Activated CD4-positive, alpha-beta T cell treated with anti-CD3 and anti-CD28 coated beads, Interleukin-2, amount 10 ng/mL, durations not matched to agents 7 days and 5 days (primary cell): Measurements from ENCODE around the gene SCNN1A. TPM values are rescaled to one million over a fixed set of nuclear protein-coding genes. Genes with fewer than 3 reads are reported as not detected.

ENCODE experiments used
- CTCF ChIA-PET: fragments of 350-600 bp; sonication (Branson Sonifier 250); formaldehyde crosslinking; loops from one replicate; lab custom pipeline; 2021; ENCODE audit warnings: antibody characterized with exemption; lab: Charles Lee
- POLR2A ChIA-PET: fragments of 350-600 bp; sonication (Branson Sonifier 250); formaldehyde crosslinking; loops from one replicate; lab custom pipeline; 2021; ENCODE audit warnings: antibody characterized with exemption; lab: Charles Lee
- DNase-seq: peaks from one replicate; pipeline ENCODE4 v3.0.0-alpha.2; 2020
- H3K27ac Mint-ChIP-seq: one replicate; pipeline ENCODE4 v1.8.0; 2021; ENCODE audit warnings: mild to moderate bottlenecking, moderate library complexity, mixed read lengths
- H3K27me3 Mint-ChIP-seq: one replicate; pipeline ENCODE4 v1.8.0; 2021; ENCODE audit warnings: mixed read lengths
- H3K36me3 Mint-ChIP-seq: one replicate; pipeline ENCODE4 v1.8.0; 2021; ENCODE audit warnings: low read depth, mixed read lengths
- H3K4me1 Mint-ChIP-seq: one replicate; pipeline ENCODE4 v1.8.0; 2021; ENCODE audit warnings: mixed read lengths
- H3K4me3 Mint-ChIP-seq: one replicate; pipeline ENCODE4 v1.8.0; 2021; ENCODE audit warnings: mild to moderate bottlenecking, moderate library complexity, mixed read lengths
- H3K9me3 Mint-ChIP-seq: one replicate; pipeline ENCODE4 v1.8.0; 2021; ENCODE audit warnings: mixed read lengths
- total RNA-seq, 2 experiments: library from RNA; stranded (reverse); gene quantifications; one replicate each; pipeline ENCODE4 v1.2.3, GENCODE V29; 2021

The SCNN1A gene
- total RNA-seq, 2 experiments from 2014 or later: 0.54 to 0.67 TPM

DNA sequence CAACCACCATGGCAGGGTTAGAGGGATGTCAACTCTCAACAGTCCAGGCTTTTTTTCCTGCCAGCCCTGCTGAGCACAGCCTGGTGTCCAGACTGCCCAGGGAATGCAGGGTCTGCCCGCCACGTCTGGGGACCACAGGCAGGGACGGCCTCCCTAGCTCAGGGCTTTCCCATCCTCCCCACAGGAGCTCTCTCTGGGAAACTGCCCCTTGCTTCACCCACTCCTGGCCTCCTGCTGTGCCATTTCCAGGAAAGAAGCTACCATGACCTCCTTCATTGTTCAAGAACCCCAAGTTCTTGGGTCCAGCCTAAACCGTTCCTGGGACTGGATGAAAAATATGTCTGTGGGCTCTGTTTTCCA lies 4.8 kb downstream of the SCNN1A start:
- Mint-ChIP-seq H3K27me3 (no peaks in the 10 kb centered on the region), H3K36me3 (no peaks in the 10 kb centered on the region), H3K4me3 (no peak overlapping the region), H3K27ac (no peak overlapping the region), H3K9me3 (no peaks in the 10 kb centered on the region), H3K4me1 (peaks cover 40% of the 10 kb centered on the region)
- DNase-seq: no peak
- ChIA-PET CTCF (interaction anchor here (1.2 to 1.8 kb wide), 5 partner anchors 14 to 35 kb away, joined by 3 to 4 read pairs (median 3); no protein-coding TSS in a partner anchor), POLR2A (no interaction called here)

DNA sequence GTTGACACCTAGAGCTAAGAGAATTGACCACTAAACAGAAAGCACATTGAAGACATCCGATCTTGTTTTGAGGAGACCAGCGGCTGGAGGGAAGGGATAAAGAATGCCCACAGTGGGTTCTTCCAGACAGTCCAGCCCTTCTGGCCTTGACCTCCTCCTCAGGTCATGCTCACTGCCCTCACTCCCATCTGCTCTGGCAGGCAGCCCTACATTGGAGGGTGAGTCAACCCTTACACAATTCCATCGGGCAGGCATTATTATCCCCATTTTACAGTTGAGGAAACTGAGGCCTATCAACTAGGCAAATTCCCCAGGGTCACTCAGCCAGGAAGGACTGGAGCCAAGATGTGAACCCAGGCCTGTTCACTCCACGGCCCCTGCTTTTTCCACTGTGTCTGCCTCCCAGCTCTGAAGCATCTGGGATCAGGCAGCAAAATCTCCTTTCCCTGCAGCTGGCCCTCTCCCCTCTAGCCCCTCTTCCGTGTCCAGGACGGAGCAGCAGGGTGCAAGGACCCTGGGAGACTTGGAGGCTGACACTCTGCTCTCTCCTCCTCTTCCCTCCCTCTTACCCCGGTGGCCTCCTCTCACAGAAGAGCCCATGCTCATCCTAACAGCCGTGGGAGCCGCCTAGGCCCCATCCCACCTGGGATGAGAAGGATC lies 5.3 kb downstream of the SCNN1A start:
- no peak for DNase-seq
- peaks cover 41% of the 10 kb centered on the region for H3K4me1 Mint-ChIP-seq
- H3K4me3 Mint-ChIP-seq: no peak overlapping the region
- no peaks in the 10 kb centered on the region for H3K9me3 Mint-ChIP-seq
- ChIA-PET POLR2A (no interaction called here), CTCF (interaction anchor here (0.7 to 1.8 kb wide), 6 partner anchors 14 to 81 kb away, joined by 3 to 4 read pairs (median 3); no protein-coding TSS in a partner anchor)
- H3K27ac Mint-ChIP-seq: no peak overlapping the region
- H3K27me3 Mint-ChIP-seq: no peaks in the 10 kb centered on the region
- no peaks in the 10 kb centered on the region for H3K36me3 Mint-ChIP-seq

DNA sequence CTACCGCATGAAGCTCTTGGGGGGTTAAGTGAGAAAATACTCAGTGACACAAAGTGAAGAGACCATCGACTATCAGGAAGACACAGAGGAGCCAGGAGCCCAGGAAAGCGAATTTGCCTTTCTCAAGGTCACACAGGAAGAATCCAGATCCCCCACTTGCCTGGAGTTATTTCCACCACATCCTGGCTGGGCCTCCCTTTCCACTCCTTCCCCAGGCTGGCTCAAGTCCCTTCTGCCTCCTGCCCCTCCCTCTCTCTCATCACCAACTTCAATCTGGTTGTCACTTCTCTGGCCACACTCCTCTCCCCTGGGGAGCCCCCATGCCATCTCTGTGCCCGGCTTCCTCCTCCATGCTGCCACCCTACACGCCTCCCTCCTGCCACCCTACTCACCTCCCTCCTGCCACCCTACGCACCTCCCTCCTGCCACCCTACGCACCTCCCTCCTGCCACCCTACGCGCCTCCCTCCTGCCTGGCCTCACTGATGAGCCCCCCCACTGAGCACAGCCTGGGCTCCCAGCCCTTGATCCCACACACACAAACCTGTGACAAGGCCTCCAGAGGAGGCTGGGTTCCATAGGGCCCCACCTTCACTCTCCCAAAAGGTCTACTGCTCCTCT lies 6.3 kb downstream of the SCNN1A start:
- ChIA-PET CTCF (interaction anchor here (1.2 to 2.3 kb wide), 4 partner anchors 13 to 43 kb away, joined by 3 to 9 read pairs (median 3); no protein-coding TSS in a partner anchor), POLR2A (no interaction called here)
- no peak overlapping the region for H3K4me3 Mint-ChIP-seq
- H3K36me3 Mint-ChIP-seq: no peaks in the 10 kb centered on the region
- no peak for DNase-seq
- H3K27me3 Mint-ChIP-seq: no peaks in the 10 kb centered on the region
- H3K27ac Mint-ChIP-seq: no peak overlapping the region
- H3K9me3 Mint-ChIP-seq: no peaks in the 10 kb centered on the region
- peaks cover 46% of the 10 kb centered on the region for H3K4me1 Mint-ChIP-seq

- no peaks in the 10 kb centered on the region for H3K36me3 Mint-ChIP-seq
- H3K4me3 Mint-ChIP-seq: no peak overlapping the region
- ChIA-PET POLR2A (interaction anchor here (0.5 to 0.6 kb wide), 2 partner anchors 17 to 107 kb away, joined by 3 to 9 read pairs; no protein-coding TSS in a partner anchor), CTCF (interaction anchor here (0.6 to 2.3 kb wide), 9 partner anchors 12 to 115 kb away, joined by 3 to 9 read pairs (median 4); partner anchors contain the start of gene TNFRSF1A)
- H3K9me3 Mint-ChIP-seq: no peaks in the 10 kb centered on the region
- no peak overlapping the region for H3K27ac Mint-ChIP-seq
- H3K27me3 Mint-ChIP-seq: no peaks in the 10 kb centered on the region
- no peak for DNase-seq
- H3K4me1 Mint-ChIP-seq: peaks cover 47% of the 10 kb centered on the region
These were observed 7.1 kb downstream of the SCNN1A start for GRCh38 chr12:6367969-6368892.

GRCh38 chr12:6367065-6367968 lies 8.0 kb downstream of the SCNN1A start:
- CTCF ChIA-PET: interaction anchor here (0.6 to 2.3 kb wide), 9 partner anchors 11 to 116 kb away, joined by 3 to 9 read pairs (median 4); partner anchors contain the start of gene TNFRSF1A
- peak; percentile 50 for DNase-seq
- Mint-ChIP-seq H3K27me3 (no peaks in the 10 kb centered on the region), H3K4me1 (peaks cover 41% of the 10 kb centered on the region), H3K27ac (no peak overlapping the region), H3K4me3 (no peak overlapping the region), H3K36me3 (no peaks in the 10 kb centered on the region), H3K9me3 (no peaks in the 10 kb centered on the region)
- POLR2A ChIA-PET: interaction anchor here (0.5 to 0.6 kb wide), 3 partner anchors 16 to 356 kb away, joined by 3 to 9 read pairs (median 5); partner anchors contain the start of gene COPS7A

DNA sequence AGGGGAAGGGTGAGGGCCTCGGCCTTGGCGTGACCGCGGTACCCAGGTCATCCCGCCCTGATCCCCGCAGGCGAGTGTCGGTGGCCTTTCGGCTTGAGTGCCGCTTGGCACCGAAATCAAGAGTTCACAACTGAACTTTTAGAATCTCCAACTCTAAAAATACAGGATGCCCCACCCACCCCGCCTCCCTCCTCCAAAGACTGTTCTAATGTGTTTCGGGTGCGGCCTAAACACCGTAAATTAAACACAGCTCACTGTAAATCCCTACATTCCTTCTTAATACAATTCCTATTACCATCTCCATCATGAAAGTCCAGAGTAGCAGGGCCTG lies 11.4 kb downstream of the SCNN1A start:
- CTCF ChIA-PET: interaction anchor here (0.7 to 2.1 kb wide), 4 partner anchors 10 to 85 kb away, joined by 3 to 7 read pairs (median 4); no protein-coding TSS in a partner anchor
- no peaks in the 10 kb centered on the region for H3K9me3 Mint-ChIP-seq
- H3K36me3 Mint-ChIP-seq: no peaks in the 10 kb centered on the region
- peak overlapping the region; percentile 85 for H3K27ac Mint-ChIP-seq
- DNase-seq: peak; percentile 42
- H3K4me3 Mint-ChIP-seq: peak overlapping the region; percentile 67
- H3K27me3 Mint-ChIP-seq: no peaks in the 10 kb centered on the region
- H3K4me1 Mint-ChIP-seq: peaks cover 54% of the 10 kb centered on the region
- POLR2A ChIA-PET: interaction anchor here (0.6 kb wide), 1 partner anchor 1570 kb away, joined by 3 read pairs; no protein-coding TSS in a partner anchor

GRCh38 chr12:6363330-6364043 lies 11.9 kb downstream of the SCNN1A start:
- Mint-ChIP-seq H3K9me3 (no peaks in the 10 kb centered on the region), H3K4me1 (peaks cover 50% of the 10 kb centered on the region), H3K4me3 (peak overlapping the region; percentile 67), H3K36me3 (no peaks in the 10 kb centered on the region), H3K27me3 (no peaks in the 10 kb centered on the region), H3K27ac (peak overlapping the region; percentile 85)
- CTCF ChIA-PET: interaction anchor here (0.6 to 2.1 kb wide), 7 partner anchors 11 to 303 kb away, joined by 3 to 7 read pairs (median 3); no protein-coding TSS in a partner anchor
- DNase-seq: peak; percentile 59
- POLR2A ChIA-PET: no interaction called here

DNA sequence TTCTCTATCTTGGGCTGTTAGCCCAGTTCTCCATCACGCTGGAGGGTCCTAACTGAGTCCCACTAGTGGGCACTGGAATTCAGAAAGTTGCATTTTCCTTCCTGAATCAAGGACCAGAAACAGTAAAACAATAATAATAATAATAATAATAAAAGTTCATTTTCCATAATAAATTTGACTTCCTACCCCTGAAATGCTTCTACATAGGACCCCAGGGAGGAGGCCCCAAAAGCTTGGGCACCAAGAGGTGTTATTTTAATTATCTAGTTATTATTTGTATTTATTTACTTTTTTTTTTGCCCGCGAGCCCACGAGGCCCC lies 12.4 kb downstream of the SCNN1A start:
- no peaks in the 10 kb centered on the region for H3K9me3 Mint-ChIP-seq
- H3K36me3 Mint-ChIP-seq: no peaks in the 10 kb centered on the region

GRCh38 chr12:6362403-6362802 lies 13.0 kb downstream of the SCNN1A start:
- Mint-ChIP-seq H3K27ac (peak overlapping the region; percentile 90), H3K4me1 (peaks cover 39% of the 10 kb centered on the region), H3K27me3 (no peaks in the 10 kb centered on the region), H3K36me3 (no peaks in the 10 kb centered on the region), H3K4me3 (peak overlapping the region; percentile 48), H3K9me3 (no peaks in the 10 kb centered on the region)
- ChIA-PET POLR2A (interaction anchor here (0.8 kb wide), 1 partner anchor 75 kb away, joined by 4 read pairs; no protein-coding TSS in a partner anchor), CTCF (interaction anchor here (0.6 to 2.1 kb wide), 5 partner anchors 25 to 304 kb away, joined by 3 to 7 read pairs (median 4); no protein-coding TSS in a partner anchor)
- DNase-seq: no peak

More for the DNA sequence above, 12.4 kb downstream of the SCNN1A start:
- Mint-ChIP-seq H3K27me3 (no peaks in the 10 kb centered on the region), H3K27ac (no peak overlapping the region), H3K4me1 (peaks cover 45% of the 10 kb centered on the region), H3K4me3 (peak overlapping the region; percentile 67)
- DNase-seq: no peak
- POLR2A ChIA-PET: no interaction called here
- CTCF ChIA-PET: interaction anchor here (0.6 to 2.1 kb wide), 6 partner anchors 19 to 304 kb away, joined by 3 to 7 read pairs (median 4); no protein-coding TSS in a partner anchor

DNA sequence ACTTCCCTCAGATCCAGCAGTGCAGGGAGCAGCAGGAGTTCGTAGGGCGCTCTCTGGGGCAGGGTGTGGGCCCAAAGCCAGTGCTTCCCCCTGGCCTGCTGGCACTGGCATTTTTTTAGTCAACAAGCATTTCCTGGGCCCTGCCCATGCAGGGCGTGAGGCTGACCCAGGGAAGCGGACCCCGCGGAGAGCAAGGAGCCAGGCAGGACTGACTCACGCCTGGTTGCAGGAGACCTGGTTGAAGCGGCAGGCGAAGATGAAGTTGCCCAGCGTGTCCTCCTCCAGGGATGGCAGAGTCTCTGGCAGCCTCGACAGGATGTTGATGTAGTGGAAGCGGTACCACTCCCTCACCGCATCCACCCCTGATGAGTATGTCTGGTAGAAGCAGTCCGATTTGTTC lies 13.5 kb downstream of the SCNN1A start:
- H3K4me1 Mint-ChIP-seq: peaks cover 36% of the 10 kb centered on the region
- ChIA-PET POLR2A (interaction anchor here (0.8 kb wide), 1 partner anchor 74 kb away, joined by 4 read pairs; no protein-coding TSS in a partner anchor), CTCF (no interaction called here)
- peak; percentile 38 for DNase-seq
- H3K4me3 Mint-ChIP-seq: peak overlapping the region; percentile 48
- no peaks in the 10 kb centered on the region for H3K9me3 Mint-ChIP-seq
- H3K27me3 Mint-ChIP-seq: peaks cover 2% of the 10 kb centered on the region
- no peaks in the 10 kb centered on the region for H3K36me3 Mint-ChIP-seq
- peak overlapping the region; percentile 90 for H3K27ac Mint-ChIP-seq
